Activated naive CD8-positive, alpha-beta T cell treated with anti-CD3 and anti-CD28 coated beads for 36 hours (primary cell): ENCODE measurements around the gene ITGBL1. TPM values are rescaled to one million over a fixed set of nuclear protein-coding genes. Genes with fewer than 3 reads are reported as not detected.

Source experiments
- DNase-seq: peaks from one replicate; pipeline ENCODE4 v3.0.0; 2021
- H3K27ac Mint-ChIP-seq: one replicate; pipeline ENCODE4 v1.8.0; 2022; ENCODE audit warnings: mild to moderate bottlenecking, moderate library complexity, mixed read lengths
- H3K27me3 Mint-ChIP-seq: one replicate; pipeline ENCODE4 v1.8.0; 2022; ENCODE audit warnings: mild to moderate bottlenecking, mixed read lengths
- H3K36me3 Mint-ChIP-seq: one replicate; pipeline ENCODE4 v1.8.0; 2021; ENCODE audit warnings: mild to moderate bottlenecking, mixed read lengths
- H3K4me1 Mint-ChIP-seq: one replicate; pipeline ENCODE4 v1.8.0; 2021; ENCODE audit warnings: mixed read lengths
- H3K4me3 Mint-ChIP-seq: one replicate; pipeline ENCODE4 v1.8.0; 2022; ENCODE audit warnings: mild to moderate bottlenecking, moderate library complexity, mixed read lengths
- H3K9me3 Mint-ChIP-seq: one replicate; pipeline ENCODE4 v1.8.0; 2022; ENCODE audit warnings: mixed read lengths
- total RNA-seq, 2 experiments: library from RNA; stranded (reverse); gene quantifications; one replicate each; pipeline ENCODE4 v1.2.3, GENCODE V29; 2021

Gene ITGBL1
- total RNA-seq, 2 experiments from 2014 or later, result not detected

DNA sequence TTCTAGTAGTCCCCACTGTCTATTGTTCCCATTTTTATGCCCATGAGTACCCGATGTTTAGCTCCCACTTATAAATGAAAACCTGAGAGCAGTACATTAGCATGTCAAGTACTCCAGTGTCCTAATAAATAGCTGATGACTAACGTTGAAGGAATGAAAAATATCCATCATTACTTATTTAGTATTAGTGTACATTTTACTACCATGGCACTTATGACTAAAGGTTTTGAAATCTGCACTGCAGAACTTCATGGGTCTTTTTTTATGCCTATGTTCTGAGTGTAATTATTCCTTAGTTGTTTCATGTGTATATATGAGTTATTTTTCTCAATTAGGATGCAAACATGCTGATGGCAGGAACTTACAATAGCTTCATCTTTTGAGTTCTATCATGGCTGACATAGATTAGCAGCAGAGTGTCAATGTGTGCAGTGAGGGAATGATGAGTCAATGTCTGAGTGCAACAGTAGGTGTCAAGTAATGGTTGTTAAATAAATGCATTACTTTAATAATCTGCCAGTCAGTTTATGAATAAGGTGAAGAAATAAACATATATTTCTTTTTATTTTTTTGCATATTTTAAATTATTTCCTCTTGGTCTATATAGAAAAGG lies 188.4 kb downstream of the ITGBL1 start:
- H3K9me3 Mint-ChIP-seq, result no peaks in the 10 kb centered on the region
- no peak overlapping the region for H3K4me3 Mint-ChIP-seq
- peaks cover 5% of the 10 kb centered on the region for H3K4me1 Mint-ChIP-seq
- H3K27ac Mint-ChIP-seq, result no peak overlapping the region
- no peaks in the 10 kb centered on the region for H3K36me3 Mint-ChIP-seq
- DNase-seq, result no peak
- peaks cover 18% of the 10 kb centered on the region for H3K27me3 Mint-ChIP-seq

DNA sequence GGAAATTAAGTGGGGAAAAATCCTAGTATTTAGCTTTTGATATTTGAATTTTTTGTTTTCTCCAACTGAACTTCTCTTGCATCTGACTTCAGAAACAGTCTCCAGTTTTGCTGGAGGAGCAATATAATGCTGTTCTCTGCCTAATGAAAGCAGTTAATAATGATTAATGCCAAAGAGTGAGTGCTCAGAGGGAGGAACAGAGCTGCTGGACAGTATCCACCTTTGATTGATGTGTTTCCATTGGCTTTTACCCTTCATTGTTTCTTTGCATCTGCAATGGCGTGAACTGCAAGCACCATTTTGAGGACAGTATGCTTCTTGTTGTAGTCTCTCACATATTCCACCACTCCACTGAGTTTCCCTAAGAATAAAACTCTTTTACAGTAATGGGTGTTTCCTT lies 193.4 kb downstream of the ITGBL1 start:
- no peak for DNase-seq
- H3K9me3 Mint-ChIP-seq, result no peaks in the 10 kb centered on the region
- no peaks in the 10 kb centered on the region for H3K36me3 Mint-ChIP-seq
- peaks cover 19% of the 10 kb centered on the region for H3K27me3 Mint-ChIP-seq
- H3K27ac Mint-ChIP-seq, result no peak overlapping the region
- peaks cover 2% of the 10 kb centered on the region for H3K4me1 Mint-ChIP-seq
- no peak overlapping the region for H3K4me3 Mint-ChIP-seq

DNA sequence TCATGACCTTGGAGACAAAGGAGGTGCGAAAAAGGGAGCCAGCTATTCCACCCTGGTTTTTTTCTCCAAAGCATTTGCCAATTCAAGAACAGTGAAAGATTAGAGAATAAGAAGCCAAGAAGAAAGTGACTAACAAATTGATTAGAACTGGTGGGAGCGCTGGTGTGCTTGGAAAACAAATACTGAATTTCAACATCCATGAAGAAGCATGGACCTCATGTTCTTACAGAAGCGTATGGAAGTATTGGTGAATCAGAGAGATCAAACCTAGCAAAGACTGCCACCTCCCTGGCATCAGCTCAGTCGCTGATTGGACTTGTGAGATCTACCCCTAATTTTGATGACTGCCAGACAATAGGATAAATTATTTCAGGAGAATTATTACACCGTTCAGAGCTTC lies 195.3 kb downstream of the ITGBL1 start:
- no peaks in the 10 kb centered on the region for H3K9me3 Mint-ChIP-seq
- DNase-seq, result no peak
- peaks cover 28% of the 10 kb centered on the region for H3K27me3 Mint-ChIP-seq
- no peak overlapping the region for H3K4me3 Mint-ChIP-seq
- no peak overlapping the region for H3K27ac Mint-ChIP-seq
- no peaks in the 10 kb centered on the region for H3K36me3 Mint-ChIP-seq
- H3K4me1 Mint-ChIP-seq, result peaks cover 2% of the 10 kb centered on the region

DNA sequence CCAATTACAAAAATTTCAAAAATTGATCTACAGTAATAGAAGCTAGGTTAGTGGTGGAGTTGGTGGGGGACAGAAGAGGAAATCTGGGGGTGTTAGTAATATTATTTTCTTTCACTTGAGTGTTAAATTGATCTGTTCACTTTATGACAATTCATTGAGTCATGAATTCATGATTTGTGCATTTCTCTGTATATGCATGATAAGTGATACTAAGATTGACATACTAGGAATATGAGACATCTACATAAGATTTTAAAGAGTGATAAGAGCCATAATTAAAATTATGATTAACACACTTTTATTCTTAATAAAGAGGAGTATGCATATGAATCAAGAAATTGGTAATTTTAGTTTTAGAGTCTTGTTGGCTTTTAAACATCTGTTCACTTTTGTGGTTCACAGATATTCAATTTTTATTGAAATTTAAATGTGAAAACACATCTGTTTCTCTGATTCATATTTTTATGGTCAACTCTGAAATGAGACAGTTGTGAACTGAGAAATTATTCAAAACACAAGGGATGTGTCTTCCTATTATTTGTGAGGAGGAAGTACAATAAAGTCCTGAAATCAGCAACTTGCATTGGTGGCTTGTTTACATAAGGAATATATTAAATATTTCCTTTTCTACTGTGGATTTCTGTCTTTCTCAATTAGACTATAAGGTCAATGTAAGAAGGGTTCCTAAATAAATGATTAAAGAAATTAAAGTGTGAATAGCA lies 196.5 kb downstream of the ITGBL1 start:
- Mint-ChIP-seq H3K9me3 (no peaks in the 10 kb centered on the region), H3K36me3 (no peaks in the 10 kb centered on the region), H3K4me3 (no peak overlapping the region), H3K27me3 (peaks cover 32% of the 10 kb centered on the region), H3K4me1 (peaks cover 2% of the 10 kb centered on the region), H3K27ac (no peak overlapping the region)
- DNase-seq, result no peak

DNA sequence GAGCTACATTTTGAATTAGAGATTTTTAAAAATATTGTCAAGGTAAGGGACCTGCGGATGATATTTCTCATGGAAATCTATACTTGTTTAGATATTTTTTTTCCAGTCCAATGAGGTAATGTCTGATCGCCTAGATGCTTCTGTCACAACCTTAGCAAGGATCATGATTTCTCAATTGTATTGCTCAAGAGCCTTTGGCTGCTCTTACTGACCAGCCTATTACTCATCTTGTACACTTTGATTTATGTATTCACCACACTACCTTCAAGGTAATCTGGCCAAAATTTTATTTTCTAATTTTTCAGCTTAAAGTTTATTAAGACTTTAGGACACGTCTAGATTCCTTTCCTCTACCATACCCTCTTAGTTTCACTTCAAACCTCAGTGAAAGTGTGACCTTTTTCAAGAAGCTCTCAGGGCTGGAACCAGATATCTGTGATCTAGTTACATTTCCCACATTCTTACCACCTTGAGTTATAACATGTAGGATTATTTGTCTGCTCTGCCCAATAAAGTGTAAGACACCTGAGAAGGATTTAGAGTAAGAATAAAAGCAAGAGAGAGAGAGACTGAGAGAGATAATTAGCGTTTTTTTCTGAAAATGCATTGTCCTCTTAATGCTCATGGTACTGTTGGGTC lies 197.1 kb downstream of the ITGBL1 start:
- no peaks in the 10 kb centered on the region for H3K36me3 Mint-ChIP-seq
- peaks cover 31% of the 10 kb centered on the region for H3K27me3 Mint-ChIP-seq
- no peaks in the 10 kb centered on the region for H3K9me3 Mint-ChIP-seq
- no peak for DNase-seq
- no peak overlapping the region for H3K4me3 Mint-ChIP-seq
- peaks cover 2% of the 10 kb centered on the region for H3K4me1 Mint-ChIP-seq
- H3K27ac Mint-ChIP-seq, result no peak overlapping the region

DNA sequence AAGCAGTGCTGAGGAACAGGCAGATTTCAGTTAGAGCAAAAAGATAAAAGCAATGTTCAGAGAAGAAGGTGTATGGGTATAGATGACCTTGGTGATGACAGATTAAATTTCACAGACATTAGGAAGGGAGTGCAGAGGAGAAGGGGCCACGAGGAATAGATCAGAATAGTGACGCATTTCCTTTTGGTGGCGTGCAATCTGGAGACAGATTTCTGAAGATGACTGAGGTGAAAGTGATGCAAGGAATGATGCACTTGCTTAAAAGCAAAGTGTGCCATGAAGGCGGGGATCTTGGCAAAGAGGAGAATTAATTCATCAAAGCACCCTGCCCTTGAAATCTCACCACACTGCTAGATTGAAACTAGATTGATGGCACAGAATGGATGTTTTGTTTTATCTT lies 202.4 kb downstream of the ITGBL1 start:
- no peaks in the 10 kb centered on the region for H3K9me3 Mint-ChIP-seq
- H3K27me3 Mint-ChIP-seq, result peaks cover 24% of the 10 kb centered on the region
- H3K4me1 Mint-ChIP-seq, result peaks cover 2% of the 10 kb centered on the region
- no peak overlapping the region for H3K27ac Mint-ChIP-seq
- DNase-seq, result no peak
- H3K36me3 Mint-ChIP-seq, result no peaks in the 10 kb centered on the region
- no peak overlapping the region for H3K4me3 Mint-ChIP-seq

DNA sequence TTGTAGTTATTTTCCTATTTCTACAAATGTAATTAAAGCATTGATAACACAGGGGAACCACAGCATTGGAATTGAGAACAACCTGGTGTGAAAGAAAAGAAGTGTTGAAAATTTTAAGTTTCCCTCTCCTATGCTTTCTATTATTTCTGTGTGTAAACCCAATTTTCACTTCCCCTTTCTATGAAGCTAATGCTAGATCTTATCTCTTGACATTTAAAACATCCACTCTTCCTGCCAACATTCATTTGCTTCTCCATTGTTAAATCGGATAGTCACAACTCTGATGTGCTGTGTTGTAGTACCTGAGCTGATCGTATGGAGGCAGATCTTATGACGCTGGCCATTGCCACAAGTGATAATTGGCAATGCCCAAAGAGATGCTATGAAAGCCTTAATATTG lies 203.0 kb downstream of the ITGBL1 start:
- Mint-ChIP-seq H3K36me3 (no peaks in the 10 kb centered on the region), H3K27me3 (peaks cover 24% of the 10 kb centered on the region), H3K27ac (no peak overlapping the region), H3K4me1 (peaks cover 2% of the 10 kb centered on the region), H3K9me3 (no peaks in the 10 kb centered on the region), H3K4me3 (no peak overlapping the region)
- no peak for DNase-seq

DNA sequence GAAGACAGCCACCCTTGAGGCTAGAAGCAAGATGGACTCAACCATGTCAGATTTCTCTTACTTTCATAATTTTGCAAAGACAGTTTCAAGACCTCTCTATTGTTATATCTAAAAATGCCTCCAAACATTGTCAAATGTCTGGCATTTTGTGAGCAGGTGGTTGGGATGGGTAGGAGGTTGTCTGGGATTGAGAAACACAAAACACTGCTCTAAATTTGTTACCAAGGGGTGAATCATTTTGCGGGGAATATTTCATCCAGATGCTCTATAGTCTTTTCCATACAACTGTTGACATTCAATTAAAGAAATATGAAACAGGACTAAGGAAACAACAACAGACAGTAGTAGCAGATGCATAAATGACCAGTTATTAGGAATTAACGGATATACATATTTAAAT lies 208.2 kb downstream of the ITGBL1 start:
- DNase-seq, result no peak

DNA sequence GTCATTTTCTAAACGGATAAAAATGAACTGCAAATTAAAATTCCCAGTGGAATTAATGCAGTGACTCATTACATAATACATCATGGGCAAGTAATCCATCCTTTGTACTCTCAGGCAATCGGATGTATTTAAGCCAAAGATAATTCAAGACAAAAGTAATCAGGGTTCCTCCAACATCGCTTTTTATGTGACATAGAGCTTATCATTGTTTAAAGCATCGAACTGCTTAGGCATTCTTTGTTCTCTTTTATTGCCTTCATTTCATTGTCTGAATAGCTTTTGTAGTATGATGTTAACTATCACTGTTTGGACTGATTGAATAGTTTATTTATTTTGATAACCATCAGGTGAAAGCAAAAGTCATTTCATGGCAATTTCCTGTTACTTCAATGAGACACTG lies 209.4 kb downstream of the ITGBL1 start:
- H3K4me3 Mint-ChIP-seq, result no peak overlapping the region
- no peaks in the 10 kb centered on the region for H3K4me1 Mint-ChIP-seq
- H3K36me3 Mint-ChIP-seq, result no peaks in the 10 kb centered on the region
- no peaks in the 10 kb centered on the region for H3K27me3 Mint-ChIP-seq
- no peak overlapping the region for H3K27ac Mint-ChIP-seq
- H3K9me3 Mint-ChIP-seq, result peaks cover 3% of the 10 kb centered on the region
- DNase-seq, result no peak

More for the DNA sequence above, 208.2 kb downstream of the ITGBL1 start:
- Mint-ChIP-seq H3K27me3 (peaks cover under 1% of the 10 kb centered on the region), H3K36me3 (no peaks in the 10 kb centered on the region), H3K4me3 (no peak overlapping the region), H3K9me3 (no peaks in the 10 kb centered on the region), H3K27ac (no peak overlapping the region), H3K4me1 (no peaks in the 10 kb centered on the region)

DNA sequence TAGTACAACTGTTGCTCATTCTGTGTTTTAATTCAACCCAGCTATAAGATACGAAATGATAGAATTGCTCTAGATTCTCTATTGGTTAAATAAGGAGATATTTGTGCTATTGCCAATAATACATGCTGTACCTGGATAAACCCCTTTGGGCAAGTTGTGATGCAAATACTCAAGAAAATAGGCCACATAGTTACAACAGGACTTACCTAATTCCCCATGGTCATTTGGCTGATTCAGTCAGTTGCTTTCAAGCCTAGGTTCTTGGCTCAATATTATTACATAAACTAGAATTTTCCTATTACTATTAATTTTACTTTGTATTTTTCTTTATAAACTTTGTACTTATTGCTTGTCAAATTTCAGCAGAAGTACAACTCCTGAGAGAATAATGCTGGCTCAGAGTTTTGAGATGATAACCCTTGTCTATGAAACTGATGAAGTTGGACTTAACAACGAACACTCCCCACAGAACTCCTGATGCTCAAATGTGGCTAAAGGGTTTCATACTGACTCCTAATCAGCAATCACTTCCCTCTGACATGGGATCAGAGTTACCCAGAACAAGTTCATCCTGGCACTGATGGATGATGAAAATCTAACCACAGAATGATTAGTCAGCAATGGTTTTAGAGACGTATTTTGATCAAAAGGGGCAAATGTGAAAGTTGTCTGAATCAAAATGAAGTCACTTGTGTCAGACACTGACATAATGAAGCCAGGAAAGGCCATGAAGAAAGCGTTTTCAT lies 221.1 kb downstream of the ITGBL1 start:
- DNase-seq, result no peak
- Mint-ChIP-seq H3K4me1 (no peaks in the 10 kb centered on the region), H3K4me3 (no peak overlapping the region), H3K27me3 (no peaks in the 10 kb centered on the region), H3K9me3 (peaks cover 2% of the 10 kb centered on the region), H3K36me3 (peaks cover 2% of the 10 kb centered on the region), H3K27ac (no peak overlapping the region)

DNA sequence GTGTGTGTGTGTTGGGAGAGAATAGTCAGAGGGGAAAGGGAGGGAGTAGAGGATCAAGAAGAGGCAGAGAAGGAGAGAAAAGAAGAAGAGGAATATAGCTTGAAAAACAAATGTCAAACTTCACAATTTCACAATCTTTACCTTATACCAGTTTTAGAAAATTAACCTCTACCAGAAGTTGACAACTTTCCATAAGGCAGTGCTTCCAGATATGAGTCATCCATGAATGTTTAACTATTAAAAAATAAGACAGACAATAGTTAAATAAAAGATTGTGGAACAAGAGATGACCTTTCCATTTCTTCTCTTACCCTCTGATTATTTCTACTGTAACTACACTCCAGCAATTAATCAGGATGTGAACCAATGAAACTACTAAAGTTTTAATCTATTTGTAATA lies 229.4 kb downstream of the ITGBL1 start:
- DNase-seq, result no peak
- Mint-ChIP-seq H3K27ac (no peak overlapping the region), H3K9me3 (no peaks in the 10 kb centered on the region), H3K4me3 (no peak overlapping the region), H3K27me3 (peaks cover 4% of the 10 kb centered on the region), H3K4me1 (no peaks in the 10 kb centered on the region), H3K36me3 (no peaks in the 10 kb centered on the region)

DNA sequence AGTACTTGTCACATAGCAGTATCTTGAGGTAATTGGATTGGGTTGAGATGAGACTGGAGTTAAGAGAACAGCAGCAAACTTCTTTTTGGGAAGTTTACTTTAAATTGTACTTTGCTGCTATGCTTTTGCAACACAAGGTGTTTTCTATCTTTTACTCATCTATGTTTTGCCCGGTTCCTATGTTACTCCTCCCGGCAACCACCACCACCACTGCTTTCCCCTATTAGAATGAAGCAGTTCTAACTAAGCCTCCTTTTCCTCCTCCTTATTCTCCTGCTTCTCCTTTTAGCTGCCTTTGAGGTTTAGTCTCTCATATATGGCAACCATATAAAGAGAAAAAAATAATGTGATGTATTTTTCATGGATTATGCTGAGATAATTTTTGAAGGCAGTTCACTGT lies 233.5 kb downstream of the ITGBL1 start:
- no peak overlapping the region for H3K27ac Mint-ChIP-seq

DNA sequence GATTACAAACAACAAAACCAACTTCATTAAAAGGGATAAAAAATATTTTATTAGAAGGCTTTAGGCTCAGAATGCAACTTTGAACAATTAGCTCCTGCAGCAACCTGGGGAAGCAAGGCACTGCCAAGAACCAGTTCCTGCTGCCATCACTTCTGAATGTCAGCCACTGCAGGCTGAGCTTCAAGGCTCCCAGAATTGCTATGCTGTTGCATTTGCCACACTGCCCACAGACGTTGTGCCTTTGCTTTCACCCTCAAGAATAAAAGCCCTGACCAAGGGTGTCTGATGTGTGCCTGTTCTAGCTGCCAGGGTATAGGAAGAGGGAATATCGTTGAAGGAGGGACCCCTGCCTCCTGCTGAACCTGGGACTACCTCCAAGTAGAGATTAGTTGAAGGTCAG lies 238.4 kb downstream of the ITGBL1 start:
- no peaks in the 10 kb centered on the region for H3K9me3 Mint-ChIP-seq
- no peak overlapping the region for H3K27ac Mint-ChIP-seq
- no peaks in the 10 kb centered on the region for H3K4me1 Mint-ChIP-seq
- H3K36me3 Mint-ChIP-seq, result no peaks in the 10 kb centered on the region
- no peak overlapping the region for H3K4me3 Mint-ChIP-seq
- H3K27me3 Mint-ChIP-seq, result peaks cover 6% of the 10 kb centered on the region
- no peak for DNase-seq

More for the DNA sequence above, 233.5 kb downstream of the ITGBL1 start:
- no peak overlapping the region for H3K4me3 Mint-ChIP-seq
- no peaks in the 10 kb centered on the region for H3K9me3 Mint-ChIP-seq
- no peak for DNase-seq
- peaks cover 9% of the 10 kb centered on the region for H3K27me3 Mint-ChIP-seq
- H3K4me1 Mint-ChIP-seq, result no peaks in the 10 kb centered on the region
- no peaks in the 10 kb centered on the region for H3K36me3 Mint-ChIP-seq

DNA sequence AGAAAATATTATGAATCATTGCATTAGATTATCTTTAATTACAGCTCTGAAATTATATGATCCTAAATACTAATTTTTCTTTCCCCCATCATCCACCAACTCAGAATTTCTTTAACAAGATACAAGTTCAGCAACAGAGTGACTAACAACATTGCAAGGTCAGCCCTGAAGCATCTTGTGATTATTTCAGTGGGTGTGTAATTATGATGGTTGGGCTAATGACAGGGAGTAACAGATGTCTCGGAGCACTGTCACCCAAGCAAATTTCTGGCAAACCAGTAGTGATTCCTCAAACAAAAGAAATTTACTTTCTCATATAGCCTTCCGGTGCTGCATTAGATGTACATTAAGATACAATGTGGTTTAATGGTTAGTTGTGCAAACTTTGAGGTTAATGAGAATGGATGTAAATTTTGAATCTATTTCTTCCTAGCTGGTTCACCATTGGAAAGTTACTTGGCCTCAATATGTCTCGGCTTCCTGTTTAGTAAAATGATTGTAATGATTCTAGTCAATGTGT lies 238.9 kb downstream of the ITGBL1 start:
- H3K4me3 Mint-ChIP-seq, result no peak overlapping the region
- peaks cover 6% of the 10 kb centered on the region for H3K27me3 Mint-ChIP-seq
- no peaks in the 10 kb centered on the region for H3K36me3 Mint-ChIP-seq
- DNase-seq, result no peak
- no peak overlapping the region for H3K27ac Mint-ChIP-seq
- H3K4me1 Mint-ChIP-seq, result no peaks in the 10 kb centered on the region
- no peaks in the 10 kb centered on the region for H3K9me3 Mint-ChIP-seq

DNA sequence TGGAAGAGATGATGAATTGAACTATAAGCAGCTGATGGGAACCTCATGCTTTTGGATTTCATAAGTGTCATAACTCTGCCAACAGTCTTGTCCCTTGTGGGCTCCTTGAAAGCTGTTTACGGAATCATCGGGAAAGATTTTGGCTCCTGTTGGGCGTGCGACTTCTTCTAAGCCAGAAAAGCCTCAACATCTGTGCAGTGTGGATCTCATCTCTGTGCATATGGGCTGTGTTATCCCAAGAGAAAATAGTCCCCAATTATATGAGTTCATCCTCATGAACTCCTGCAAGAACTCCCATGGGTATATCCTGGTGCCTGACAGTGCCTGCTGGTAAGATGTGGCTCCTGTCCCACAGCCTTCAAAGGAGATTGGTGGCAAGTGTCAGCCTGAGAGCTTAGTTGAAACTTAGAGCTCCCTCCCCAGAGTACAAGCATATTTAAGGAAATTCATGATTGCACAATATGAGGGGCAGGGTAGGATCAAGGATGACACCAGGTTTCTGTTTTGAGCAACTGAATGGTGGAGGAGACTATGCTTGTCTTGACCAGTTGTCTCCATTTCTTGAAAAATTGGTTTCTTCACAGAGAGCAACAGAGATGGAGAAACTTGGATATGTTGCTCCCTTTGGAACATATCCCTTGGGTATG lies 243.5 kb downstream of the ITGBL1 start:
- Mint-ChIP-seq H3K27ac (no peak overlapping the region), H3K4me3 (no peak overlapping the region), H3K9me3 (no peaks in the 10 kb centered on the region), H3K36me3 (no peaks in the 10 kb centered on the region), H3K4me1 (no peaks in the 10 kb centered on the region), H3K27me3 (peaks cover 5% of the 10 kb centered on the region)
- no peak for DNase-seq
